ENCODE results near the gene RNF34.
A peak's percentile ranks its signal among the peaks of the same experiment; 100 is the strongest.
"Not testable (repeated sequence)": the region's sequence is repeated elsewhere in the genome, so short reads cannot be mapped to it uniquely, and the experiment has no call there.

RNF34 gene, protein sequence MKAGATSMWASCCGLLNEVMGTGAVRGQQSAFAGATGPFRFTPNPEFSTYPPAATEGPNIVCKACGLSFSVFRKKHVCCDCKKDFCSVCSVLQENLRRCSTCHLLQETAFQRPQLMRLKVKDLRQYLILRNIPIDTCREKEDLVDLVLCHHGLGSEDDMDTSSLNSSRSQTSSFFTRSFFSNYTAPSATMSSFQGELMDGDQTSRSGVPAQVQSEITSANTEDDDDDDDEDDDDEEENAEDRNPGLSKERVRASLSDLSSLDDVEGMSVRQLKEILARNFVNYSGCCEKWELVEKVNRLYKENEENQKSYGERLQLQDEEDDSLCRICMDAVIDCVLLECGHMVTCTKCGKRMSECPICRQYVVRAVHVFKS

DNA sequence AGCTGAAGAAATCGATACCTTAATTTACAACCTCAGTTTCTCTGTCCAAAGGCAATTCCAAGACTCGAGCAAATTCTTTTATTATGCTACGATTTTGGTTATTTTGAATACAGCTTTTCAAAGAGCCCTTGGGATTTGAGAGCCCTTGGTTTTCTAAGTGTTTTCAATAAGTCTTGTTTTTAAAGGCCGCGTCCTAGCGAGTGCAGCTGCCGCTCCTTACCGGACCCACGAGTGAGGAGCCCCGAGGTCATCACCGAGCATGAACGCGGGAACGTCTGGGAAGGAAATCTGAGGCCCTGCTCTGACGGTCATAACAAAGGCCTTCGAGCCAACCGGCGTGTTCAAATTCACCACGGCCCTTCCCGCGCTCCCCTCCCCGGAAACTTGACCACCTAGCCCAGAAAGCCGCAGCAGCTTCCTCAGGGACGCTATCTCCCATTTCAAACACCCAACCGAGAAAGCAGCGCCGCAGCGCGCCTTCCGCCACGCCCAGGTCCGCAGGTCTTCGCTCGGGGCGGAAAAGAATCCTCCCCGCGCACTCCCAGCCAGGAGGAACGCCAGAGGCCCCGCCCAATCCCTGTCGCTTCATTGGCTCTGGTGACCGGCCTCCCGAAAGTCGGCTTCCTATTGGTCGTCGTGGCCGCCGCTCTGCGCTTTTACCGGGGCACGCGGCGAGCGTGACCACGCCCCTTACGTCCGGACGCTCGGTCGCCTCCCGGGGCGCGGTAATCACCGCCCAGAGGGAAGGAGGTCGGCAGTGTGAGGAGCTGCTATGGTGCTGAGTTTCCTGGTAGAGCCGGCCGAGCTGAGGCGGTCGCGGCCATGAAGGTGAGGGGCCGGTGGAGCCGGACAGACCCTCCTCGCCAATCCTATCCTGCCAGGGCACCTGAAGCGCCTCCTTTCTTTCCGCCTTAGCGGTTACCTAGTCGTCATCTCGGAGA, at the start of gene RNF34:
TSS of gene RNF34 (plus strand) at position 728 of the 941 bp plus-strand sequence. CDS start at position 823, 95 bp downstream.
- peak; percentile 100 for DNase-seq (ENCODE audit: low read depth, low spot score)

- DNase-seq (ENCODE audit: low read depth, low spot score) = peak; percentile 99
These were observed 47.9 kb upstream of the RNF34 start, which contains the start of gene ANAPC5 for GRCh38 chr12:121351820-121352681. Gene ANAPC5 (minus strand): TSS chr12:121352411. CDS start chr12:121352340, 71 bp downstream.

DNA sequence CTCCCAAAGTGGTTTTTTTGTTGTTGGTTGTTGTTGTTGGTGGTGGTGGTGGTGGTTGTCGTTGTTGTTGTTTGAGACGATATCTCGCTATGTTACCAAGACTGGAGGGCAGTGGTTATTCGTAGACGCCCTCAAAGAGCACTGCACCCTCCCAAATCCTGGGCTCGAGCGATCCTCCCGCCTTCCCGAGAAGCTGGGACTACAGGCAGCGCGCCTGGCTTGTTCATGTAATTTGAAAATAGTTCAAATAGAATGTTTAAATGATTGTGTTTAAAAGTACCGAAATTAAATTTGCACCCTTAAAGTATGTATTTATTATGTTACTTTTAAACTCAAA, 47.3 kb upstream of the RNF34 start:
- no peak for DNase-seq (ENCODE audit: low read depth, low spot score)

GRCh38 chr12:121355818-121356217, 44.1 kb upstream of the RNF34 start:
- no peak for DNase-seq (ENCODE audit: low read depth, low spot score)

- no peak for DNase-seq (ENCODE audit: low read depth, low spot score)
These were observed 43.3 kb upstream of the RNF34 start for GRCh38 chr12:121356657-121357056.

- DNase-seq (ENCODE audit: low read depth, low spot score) = no peak
These were observed 42.6 kb upstream of the RNF34 start for GRCh38 chr12:121357331-121357730.

GRCh38 chr12:121358073-121358472, 41.8 kb upstream of the RNF34 start:
- DNase-seq (ENCODE audit: low read depth, low spot score) = no peak

DNA sequence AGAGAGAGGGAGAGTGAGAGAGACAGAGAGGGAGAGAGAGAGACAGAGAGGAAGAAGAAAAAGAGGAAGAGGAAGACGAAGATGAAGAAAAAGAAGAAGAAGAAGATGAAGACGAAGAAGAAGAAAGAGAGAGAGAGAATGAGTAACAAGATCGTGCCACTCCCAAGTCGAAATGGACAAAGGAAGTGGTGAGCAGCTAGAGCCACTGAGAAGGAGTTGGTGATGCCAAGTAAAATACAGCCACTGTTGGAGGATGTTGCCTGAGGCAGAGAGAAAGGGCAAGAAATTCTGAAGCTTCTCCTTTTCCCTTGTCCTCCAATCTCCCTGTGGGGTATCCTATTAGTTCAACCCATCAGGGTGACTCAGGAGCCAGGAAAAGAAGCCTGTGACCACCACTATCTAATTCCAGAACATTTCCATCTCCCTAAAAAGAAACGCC, 35.2 kb upstream of the RNF34 start:
- peak; percentile 27 for DNase-seq (ENCODE audit: low read depth, low spot score)

DNA sequence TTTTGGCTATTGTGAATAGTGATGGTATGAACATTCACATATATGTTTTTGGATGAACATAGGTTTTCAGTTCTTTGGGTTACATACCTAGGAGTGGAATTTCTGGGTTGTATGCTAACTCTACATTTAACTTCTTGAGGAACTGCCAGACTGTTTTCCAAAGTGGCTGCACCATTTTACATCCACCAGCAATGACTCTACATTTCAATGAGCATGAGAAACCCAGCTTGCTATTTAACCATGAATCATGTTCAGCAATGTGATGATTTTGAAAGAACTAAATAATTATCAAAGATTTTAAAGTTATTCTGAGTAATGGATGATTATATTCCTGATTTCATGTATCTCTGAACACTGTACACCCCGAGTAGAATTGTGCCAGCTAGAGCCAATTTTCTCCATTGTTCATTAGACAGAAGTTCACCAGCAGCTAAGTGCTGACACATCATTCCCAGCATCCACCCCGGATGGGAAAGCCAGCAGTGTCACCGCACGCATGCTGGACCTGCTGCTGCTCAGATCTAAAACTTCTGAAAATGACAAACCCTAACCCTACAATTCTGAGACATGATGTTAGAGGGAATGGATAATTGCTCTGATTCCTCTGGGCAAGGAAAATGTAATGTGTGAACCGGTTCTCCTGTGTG, 34.4 kb upstream of the RNF34 start:
- peak; percentile 16 for DNase-seq (ENCODE audit: low read depth, low spot score)

DNA sequence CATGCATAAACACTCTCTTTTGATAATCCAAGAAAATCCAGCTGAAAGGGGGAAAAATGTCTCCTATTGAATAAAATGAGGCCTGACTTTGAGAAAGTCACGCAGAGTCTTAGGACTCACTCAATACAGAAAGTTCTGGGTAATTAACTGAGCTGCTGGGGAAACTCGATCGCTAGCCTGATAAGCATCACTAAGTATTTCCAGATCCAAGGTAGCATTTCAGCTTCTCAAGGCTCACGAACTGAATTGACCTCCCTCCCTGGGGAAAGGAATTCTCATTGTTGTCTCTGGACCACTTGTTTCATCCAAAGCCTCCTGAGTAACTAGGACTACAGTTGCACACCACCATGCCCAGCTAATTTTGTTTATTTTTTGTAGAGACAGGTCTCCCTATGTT, 33.9 kb upstream of the RNF34 start:
- no peak for DNase-seq (ENCODE audit: low read depth, low spot score)

GRCh38 chr12:121371404-121371803, 28.5 kb upstream of the RNF34 start:
- no peak for DNase-seq (ENCODE audit: low read depth, low spot score)

DNA sequence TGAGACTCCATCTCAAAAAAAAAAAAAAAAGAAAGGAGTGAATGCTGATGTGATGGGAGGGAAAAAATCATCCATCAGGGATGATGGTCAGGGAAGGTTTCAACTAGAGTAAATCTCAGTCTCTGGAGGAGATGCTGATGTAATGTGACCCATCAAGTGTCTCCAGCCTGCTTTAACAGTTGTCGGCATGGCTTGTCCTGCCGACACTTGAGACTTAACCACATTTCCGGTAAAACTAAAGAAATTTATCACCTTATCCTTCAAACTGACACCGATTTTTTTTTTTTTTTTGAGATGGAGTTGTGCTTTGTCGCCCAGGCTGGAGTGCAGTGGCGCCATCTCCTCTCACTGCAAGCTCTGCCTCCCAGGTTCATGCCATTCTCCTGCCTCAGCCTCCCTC, 26.2 kb upstream of the RNF34 start:
- DNase-seq (ENCODE audit: low read depth, low spot score) = no peak

GRCh38 chr12:121374336-121374735, 25.6 kb upstream of the RNF34 start:
- not testable (repeated sequence) for DNase-seq (ENCODE audit: low read depth, low spot score)

- not testable (repeated sequence) for DNase-seq (ENCODE audit: low read depth, low spot score)
These were observed 24.9 kb upstream of the RNF34 start for GRCh38 chr12:121374945-121375584.

GRCh38 chr12:121376754-121377697, 22.9 kb upstream of the RNF34 start:
- DNase-seq (ENCODE audit: low read depth, low spot score) = no peak

- DNase-seq (ENCODE audit: low read depth, low spot score) = no peak
These were observed 21.2 kb upstream of the RNF34 start for GRCh38 chr12:121378736-121379135.

- DNase-seq (ENCODE audit: low read depth, low spot score) = no peak
These were observed 20.0 kb upstream of the RNF34 start for GRCh38 chr12:121379945-121380344.

DNA sequence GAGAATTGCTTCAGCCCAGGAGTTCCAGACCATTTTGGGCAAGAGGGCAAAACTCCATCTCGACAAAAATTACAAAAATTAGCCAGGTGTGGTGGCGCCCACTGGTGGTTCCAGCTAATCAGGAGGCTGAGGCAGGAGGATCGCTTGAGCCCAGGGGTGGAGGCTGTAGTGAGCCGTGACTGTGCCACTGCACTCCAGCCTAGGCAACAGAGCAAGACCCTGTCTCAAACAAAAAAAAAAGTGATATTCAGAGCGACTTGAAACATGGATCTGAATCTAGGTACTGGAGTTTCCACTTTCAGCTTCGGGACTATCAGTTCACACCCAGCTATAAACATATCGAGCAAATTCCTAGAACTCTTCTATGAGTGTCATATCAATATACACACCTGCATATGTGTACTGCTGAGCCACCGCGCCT, 16.3 kb upstream of the RNF34 start:
- DNase-seq (ENCODE audit: low read depth, low spot score) = no peak

DNA sequence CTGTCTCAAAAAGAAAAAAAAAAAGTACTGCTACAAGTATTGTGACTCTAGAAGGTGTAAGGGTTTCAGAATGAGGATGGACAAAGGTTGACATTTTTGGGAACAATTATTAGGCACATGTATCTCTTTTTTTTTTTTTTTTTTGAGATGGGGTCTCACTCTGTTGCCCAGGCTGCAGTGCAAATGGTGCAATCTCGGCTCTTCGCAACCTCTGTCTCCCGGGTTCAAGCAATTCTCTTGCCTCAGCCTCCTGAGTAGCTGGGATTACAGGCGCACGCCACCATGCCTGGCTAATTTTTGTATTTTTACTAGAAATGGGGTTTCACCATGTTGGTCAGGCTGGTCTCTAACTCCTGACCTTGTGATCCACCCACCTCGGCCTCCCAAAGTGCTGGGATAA, 15.0 kb upstream of the RNF34 start:
- not testable (repeated sequence) for DNase-seq (ENCODE audit: low read depth, low spot score)

Measured in astrocyte of the hippocampus (primary cell).